Left lobe of liver (tissue), 2 donors: Measurements from ENCODE around the gene SYTL4. TPM values are rescaled to one million over a fixed set of nuclear protein-coding genes. Genes with fewer than 3 reads are reported as not detected.
A peak's percentile ranks its signal among the peaks of the same experiment; 100 is the strongest.

ENCODE experiments used
- ATAC-seq: fragments of 200-7000 bp; cut with Tn5 transposase; one replicate; pipeline ENCODE4 v1.9.1; 2020; ENCODE audit warnings: mild to moderate bottlenecking, moderate library complexity
- DNase-seq: peaks from one replicate; pipeline ENCODE4 v3.0.0-alpha.2; 2020; ENCODE audit warnings: low spot score
- total RNA-seq: library from RNA; stranded (reverse); gene quantifications from one replicate; pipeline ENCODE4 v1.2.1, GENCODE V29; 2021
- donor health status: DM: no; HTN: no; CAD: no; lungs with moderate emphysema.
- donor health status: DM: no; HTN: yes; CAD: no.

SYTL4 gene
- total RNA-seq, 1 donor from 2014 or later = 17.8 TPM

DNA sequence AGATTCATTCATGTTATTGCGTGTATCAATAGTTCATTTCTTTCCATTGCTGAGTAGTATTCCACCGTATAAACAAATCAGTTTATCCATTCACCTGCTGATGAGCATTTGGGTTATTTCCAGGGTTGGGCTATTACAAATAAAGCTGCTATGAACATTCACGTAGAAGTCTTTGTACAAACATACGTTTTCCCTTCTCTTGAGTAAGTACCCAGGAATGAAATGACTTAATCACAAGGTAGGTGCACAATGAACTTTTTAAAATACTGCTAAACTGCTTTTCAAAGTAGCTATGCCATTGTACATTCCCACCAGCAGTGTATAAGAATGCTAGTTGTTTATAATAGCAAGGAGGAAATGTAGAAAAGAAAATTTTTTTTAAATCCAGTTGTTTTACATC lies 35.9 kb downstream of the SYTL4 start:
- no peak for ATAC-seq
- no peak for DNase-seq

DNA sequence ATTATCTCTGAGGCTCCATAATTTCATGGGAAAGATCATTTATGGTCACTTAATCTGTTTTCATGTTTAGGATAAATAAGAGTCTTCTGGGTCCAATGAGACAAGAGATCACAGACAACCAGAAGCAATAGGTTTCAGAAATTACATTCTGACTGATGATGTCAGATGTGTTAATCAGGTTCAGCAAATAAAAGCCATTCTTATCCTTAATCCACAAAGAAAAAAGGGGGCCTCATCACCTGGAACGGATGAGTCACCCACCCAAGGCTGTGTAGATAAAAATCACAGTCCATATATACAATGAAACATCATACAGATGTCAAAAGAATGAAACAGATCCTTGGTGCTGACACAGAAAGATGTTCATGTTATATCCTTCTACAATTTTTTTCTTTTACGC lies 36.6 kb downstream of the SYTL4 start:
- no peak for ATAC-seq
- no peak for DNase-seq

GRCh38 chrX:100687546-100687945 lies 44.4 kb downstream of the SYTL4 start:
- DNase-seq (no peak), ATAC-seq (no peak)

GRCh38 chrX:100687128-100687527 lies 44.8 kb downstream of the SYTL4 start:
- ATAC-seq = no peak
- no peak for DNase-seq

- no peak for ATAC-seq
- no peak for DNase-seq
These were observed 46.0 kb downstream of the SYTL4 start for GRCh38 chrX:100685997-100686305.

- ATAC-seq = peak; percentile 99
- peak; percentile 69 for DNase-seq
These were observed 46.5 kb downstream of the SYTL4 start for GRCh38 chrX:100685284-100685996.

DNA sequence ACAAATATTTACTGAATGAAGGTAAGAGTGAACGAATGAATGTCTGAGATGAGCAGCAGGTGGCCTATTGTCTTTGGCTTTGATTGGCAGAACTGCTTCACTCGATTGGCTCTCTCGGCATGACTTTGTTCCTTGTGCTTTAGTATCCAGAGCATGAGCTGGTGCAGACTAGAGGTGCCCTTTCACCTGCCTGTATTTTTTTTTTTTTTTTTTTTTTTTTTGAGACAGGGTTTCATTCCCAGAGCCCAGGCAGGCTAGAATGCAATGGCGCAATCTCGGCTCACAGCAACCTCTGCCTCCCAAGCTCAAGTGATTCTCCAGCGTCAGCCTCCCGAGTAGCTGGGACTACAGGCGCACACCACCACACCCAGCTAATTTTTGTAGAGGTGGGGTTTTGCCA lies 49.0 kb downstream of the SYTL4 start:
- ATAC-seq (peak; percentile 65), DNase-seq (no peak)

DNA sequence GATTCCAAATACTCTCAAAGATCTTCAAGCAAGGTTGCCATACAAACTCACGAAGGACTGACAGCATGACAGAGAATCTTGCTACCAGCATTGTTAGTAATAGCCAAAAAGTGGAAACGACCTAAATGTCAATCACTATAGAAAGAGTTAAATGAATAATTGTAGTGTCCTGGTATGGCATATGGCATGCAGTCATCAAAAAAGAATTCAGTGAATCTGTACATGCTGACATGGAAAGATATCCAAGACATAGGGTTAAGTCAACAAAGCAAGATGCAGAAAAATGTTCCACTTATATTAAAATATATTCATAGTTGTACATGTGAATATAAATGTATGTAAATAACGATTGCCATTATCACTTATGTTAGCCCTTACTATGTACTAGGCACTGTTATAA lies 50.3 kb downstream of the SYTL4 start:
- ATAC-seq (no peak), DNase-seq (no peak)

GRCh38 chrX:100680756-100681155 lies 51.2 kb downstream of the SYTL4 start:
- ATAC-seq = no peak
- DNase-seq = no peak

- no peak for DNase-seq
- ATAC-seq = no peak
These were observed 54.2 kb downstream of the SYTL4 start for GRCh38 chrX:100677611-100678181.

GRCh38 chrX:100674705-100675104 lies 57.2 kb downstream of the SYTL4 start:
- no peak for DNase-seq
- ATAC-seq = no peak

DNA sequence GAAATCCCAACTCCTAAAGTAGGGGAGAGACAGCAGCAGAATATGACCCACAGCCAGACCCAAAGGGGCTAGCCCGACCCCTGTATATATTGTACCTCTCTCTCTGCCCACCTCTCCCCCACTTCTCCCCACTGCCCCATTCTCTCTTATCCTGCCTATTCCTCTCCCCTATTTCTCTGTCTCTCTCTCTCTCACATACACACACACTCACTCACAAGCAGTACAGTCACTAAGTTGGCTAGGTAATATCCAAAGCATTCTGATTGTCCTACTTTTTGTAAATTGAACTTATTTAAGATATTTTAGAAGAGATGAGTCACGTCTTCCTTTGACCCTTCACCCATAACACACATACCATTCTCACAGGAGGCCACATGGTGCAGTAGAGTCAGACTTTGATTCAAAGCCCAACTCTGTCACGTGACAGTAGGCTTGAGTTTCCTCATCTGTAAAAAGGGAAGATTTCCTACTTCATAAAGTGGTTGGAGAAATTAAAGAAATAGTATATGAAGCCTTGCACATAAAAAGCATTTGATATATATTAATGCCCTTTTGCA lies 58.4 kb downstream of the SYTL4 start:
- no peak for ATAC-seq
- no peak for DNase-seq

- no peak for ATAC-seq
- DNase-seq = no peak
These were observed 59.0 kb downstream of the SYTL4 start for GRCh38 chrX:100672966-100673365.

GRCh38 chrX:100663642-100664041 lies 68.3 kb downstream of the SYTL4 start:
- peak; percentile 47 for ATAC-seq
- no peak for DNase-seq

DNA sequence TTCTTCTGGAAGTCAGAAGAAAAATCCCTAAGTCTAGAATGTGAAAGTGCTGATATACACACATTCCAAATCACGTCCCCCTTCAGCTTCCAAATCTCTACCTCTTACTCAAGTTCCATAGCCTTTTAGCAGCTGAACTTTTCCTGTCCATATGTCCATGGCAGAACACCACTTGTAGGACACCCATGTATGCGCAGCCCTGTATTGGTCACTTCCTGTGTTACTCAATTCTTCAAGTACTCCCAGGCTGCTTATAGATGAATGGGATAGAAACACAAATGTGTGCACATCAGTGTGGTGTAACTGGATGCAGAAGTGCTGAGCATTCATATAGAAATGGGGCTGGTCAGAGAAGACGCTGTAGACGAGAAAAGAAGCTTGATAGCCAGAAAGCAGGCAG lies 69.1 kb downstream of the SYTL4 start:
- DNase-seq (no peak), ATAC-seq (no peak)

DNA sequence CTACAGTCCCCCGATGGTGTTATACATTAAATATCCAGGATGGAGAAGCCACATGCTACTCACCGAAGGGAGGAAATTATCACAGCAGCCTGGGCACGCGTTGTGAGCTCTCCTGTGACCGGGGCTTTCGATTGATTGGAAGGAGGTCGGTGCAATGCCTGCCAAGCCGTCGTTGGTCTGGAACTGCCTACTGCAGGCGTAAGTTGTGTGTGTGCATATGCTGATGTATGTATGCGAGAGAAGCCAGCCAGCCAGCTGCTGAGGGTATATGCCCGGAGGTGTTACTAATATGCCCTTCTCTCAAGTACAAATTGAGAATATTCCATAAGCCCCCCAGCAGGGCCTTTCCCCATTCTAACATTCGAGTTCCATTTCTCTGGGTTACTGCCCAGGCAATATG lies 69.8 kb downstream of the SYTL4 start:
- DNase-seq (no peak), ATAC-seq (no peak)

- peak; percentile 50 for ATAC-seq
- no peak for DNase-seq
These were observed 72.3 kb downstream of the SYTL4 start for GRCh38 chrX:100659431-100660137.

- DNase-seq = no peak
- peak; percentile 77 for ATAC-seq
These were observed 73.0 kb downstream of the SYTL4 start for GRCh38 chrX:100658941-100659381.

DNA sequence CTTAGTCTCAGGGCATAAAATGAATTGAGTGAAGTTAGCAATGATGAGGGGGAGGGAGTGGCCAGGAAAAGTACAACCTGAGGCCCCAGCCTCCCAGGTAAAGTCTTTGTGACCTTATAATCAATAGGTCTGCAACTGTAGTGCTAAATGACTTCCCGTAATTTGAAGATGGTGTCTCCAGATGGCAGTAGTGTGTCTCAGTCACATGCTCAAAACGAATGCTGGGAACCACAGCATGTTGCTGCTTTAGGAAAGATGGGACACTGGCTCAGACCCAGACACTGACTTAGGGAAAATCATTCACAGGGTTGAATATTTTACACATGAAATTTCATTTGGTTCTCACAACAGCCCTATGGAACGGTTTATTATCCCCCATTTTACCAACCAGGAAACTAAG lies 77.7 kb downstream of the SYTL4 start:
- ATAC-seq = peak; percentile 48
- no peak for DNase-seq

- ATAC-seq (no peak), DNase-seq (no peak)
These were observed 79.7 kb downstream of the SYTL4 start for GRCh38 chrX:100652266-100652665.

GRCh38 chrX:100650841-100651240 lies 81.1 kb downstream of the SYTL4 start:
- DNase-seq (no peak), ATAC-seq (peak; percentile 9)
